Left colon (tissue), 2 donors: Measurements from ENCODE around the gene SAP30BP. TPM values are rescaled to one million over a fixed set of nuclear protein-coding genes. Genes with fewer than 3 reads are reported as not detected.
A peak's percentile ranks its signal among the peaks of the same experiment; 100 is the strongest.

ENCODE experiments used
- ATAC-seq: fragments of 200-7000 bp; cut with Tn5 transposase; one replicate; pipeline ENCODE4 v1.9.1; 2020; ENCODE audit warnings: mild to moderate bottlenecking, moderate library complexity
- DNase-seq, 2 donors: peaks; one replicate each; pipeline ENCODE4 v3.0.0-alpha.2; 2020
- intact Hi-C, 2 donors: fragments of 100-400 bp; cut with DNase I in 1 of 2; cut with micrococcal nuclease in 1 of 2; formaldehyde crosslinking; loops; one replicate each; pipeline versions ENCODE4 v1.11.2 to v1.14.0; 2022; cut with DNase I, micrococcal nuclease
- long read RNA-seq: library from polyadenylated mRNA; unstranded; transcript quantifications from one replicate; pipeline ENCODE4 v2.0.0, GENCODE V29; 2021
- total RNA-seq, 2 donors: library from RNA; stranded (reverse); fragmentation: NEBNext Ultra II Directional; extraction: Animal tissue kit (Norgen Biotek cat#: 25700); gene quantifications; one replicate each; pipeline ENCODE4 v1.2.1, GENCODE V29; 2021
- donor health status: DM: no; HTN: no; CAD: no.
- donor health status: DM: yes; HTN: yes; CAD: no.

Gene SAP30BP
- 10 to 100 TPM; 72.1 to 72.5 TPM for total RNA-seq
- long read RNA-seq, transcript SAP30BP-225 (11 exons, 2,722 nt): major isoform, 78 of 104 reads
- long read RNA-seq, partial matches to known transcripts: 5 of 104 reads
- long read RNA-seq, other reads (novel, unspliced or antisense): 18 of 104 reads

DNA sequence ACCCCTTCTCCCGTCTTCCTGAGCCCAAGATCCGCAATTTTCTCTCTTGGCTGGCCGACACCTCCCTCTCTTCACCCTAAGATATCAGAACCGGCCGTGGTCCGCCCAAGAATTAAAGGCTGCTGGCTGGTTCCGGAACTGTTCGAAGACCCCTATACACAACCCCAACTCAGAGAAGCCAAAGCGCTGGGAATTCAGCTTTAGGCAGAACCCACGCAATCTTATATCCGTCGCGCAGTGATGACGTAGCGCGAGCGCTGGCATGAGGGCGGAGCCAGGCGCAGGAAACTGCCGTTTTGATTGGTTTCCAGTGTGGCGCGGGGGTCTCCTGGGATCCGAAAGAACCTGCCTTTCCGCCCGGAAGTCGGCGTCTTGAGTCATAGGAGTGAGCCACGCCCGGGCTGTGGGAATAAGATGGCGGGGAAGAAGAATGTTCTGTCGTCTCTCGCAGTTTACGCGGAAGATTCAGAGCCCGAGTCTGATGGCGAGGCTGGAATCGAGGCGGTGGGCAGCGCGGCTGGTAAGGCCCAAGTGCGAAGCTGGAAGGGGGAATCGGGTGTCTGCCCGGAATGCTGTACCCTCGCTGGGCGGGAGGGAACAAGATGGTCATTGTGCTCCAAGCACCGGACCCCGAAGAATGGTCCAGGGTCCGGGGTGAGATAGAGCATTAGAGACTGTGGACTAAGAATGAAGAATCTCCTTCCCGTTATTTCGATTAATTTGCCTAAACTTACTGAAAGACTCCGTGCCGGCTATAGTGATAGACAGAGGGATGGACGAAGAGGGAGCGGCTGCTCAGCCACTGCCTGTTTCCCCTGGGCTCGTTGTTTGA lies at the start of gene SAP30BP, which contains the start of gene RECQL5:
Gene SAP30BP (plus strand): TSS at position 380 of the 832 bp plus-strand sequence. CDS start 35 bp downstream, at position 415.
Gene RECQL5 (minus strand): TSS at position 196 of the 832 bp plus-strand sequence. CDS start 597 bp downstream, outside the sequence.
- DNase-seq (peak; percentile 98 to 99), ATAC-seq (peak; percentile 100)
- intact Hi-C loops: no loop called here

GRCh38 chr17:75617675-75618074 lies 49.5 kb upstream of the SAP30BP start:
- ATAC-seq (no peak), DNase-seq (no peak)
- intact Hi-C loops: no loop called here

DNA sequence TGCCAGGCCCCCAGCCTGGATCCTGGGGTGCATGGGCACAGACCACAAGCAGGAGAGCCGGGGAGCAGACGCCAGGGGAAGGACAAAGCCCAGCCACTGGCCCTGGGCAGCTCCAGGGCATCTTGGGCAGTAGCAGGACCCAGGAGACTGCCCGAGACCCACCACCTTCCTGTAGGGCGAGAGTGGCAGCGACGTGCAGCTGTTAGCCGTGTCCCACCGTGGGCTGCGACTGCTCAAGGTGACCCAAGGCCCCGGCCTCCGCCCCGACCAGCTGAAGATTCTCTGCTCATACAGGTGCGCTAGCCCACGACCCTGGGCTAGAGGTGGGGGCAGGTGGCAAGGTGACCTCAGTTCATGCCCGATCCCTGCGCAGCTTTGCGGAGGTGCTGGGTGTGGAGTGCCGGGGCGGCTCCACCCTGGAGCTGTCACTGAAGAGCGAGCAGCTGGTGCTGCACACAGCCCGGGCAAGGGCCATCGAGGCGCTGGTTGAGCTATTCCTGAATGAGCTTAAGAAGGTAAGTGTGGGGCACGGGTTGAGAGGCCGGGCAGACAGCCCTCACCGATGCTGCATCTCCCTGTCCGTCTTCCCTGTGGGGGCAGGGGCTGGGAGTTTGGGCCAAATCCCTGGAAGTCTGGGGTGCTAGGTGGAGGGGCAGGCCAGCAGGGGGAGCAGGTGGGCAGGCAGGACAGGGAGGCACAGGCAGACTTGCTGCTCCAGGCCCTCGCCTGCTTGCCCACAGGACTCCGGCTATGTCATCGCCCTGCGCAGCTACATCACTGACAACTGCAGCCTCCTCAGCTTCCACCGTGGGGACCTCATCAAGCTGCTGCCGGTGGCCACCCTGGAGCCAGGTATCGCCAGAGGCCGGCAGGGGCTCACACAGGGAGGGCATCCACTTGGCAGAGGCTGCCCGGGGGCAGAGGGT lies 47.4 kb upstream of the SAP30BP start:
- ATAC-seq: no peak
- intact Hi-C loops: no loop called here
- DNase-seq: no peak

DNA sequence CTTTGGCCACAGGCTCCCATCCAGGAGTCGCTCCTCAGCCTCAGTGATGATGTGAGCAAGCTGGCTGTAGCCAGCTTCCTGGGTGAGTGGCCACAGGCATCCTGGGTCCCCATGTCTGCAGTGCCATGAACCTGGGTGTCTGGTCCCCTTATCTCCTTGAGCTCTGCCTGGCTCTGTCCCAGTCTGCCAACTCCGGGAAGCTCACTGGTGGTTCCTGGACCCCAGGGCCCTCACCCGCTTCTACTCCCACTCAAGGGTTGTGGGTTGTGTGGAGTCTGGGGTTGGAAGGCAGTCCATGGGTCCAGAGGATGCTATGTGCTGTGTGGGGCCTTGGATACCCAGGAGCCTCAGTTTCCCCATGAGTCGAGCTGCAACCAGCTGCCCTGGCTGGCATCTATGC lies 45.6 kb upstream of the SAP30BP start:
- ATAC-seq (no peak), DNase-seq (no peak)
- intact Hi-C loops: no loop called here

DNA sequence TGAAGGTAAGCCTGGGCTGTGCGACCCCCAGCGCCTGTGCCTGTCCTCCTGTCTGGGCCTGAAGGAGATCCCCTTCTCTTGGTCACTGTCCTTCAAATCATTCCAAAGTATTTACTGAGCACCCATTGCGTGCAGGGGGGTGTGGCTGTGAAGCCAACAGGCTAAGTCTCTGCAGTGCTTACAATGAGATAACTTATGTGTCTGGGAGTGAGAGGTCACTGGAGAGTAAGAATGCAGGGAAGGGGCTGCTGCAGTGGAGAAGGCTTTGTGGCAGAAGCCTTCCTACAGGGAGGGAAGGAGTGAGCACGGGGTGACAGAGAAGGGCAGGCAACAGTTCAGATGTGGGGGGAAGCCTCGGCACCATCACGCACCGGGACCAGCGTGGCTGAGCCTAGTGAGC lies 45.1 kb upstream of the SAP30BP start:
- DNase-seq (no peak), ATAC-seq (no peak)
- intact Hi-C loops: no loop called here

GRCh38 chr17:75622771-75623273 lies 44.3 kb upstream of the SAP30BP start:
- no peak for DNase-seq
- no peak for ATAC-seq
- intact Hi-C loops: no loop called here

- no peak for DNase-seq
- intact Hi-C loops: no loop called here
- no peak for ATAC-seq
Observed at GRCh38 chr17:75623386-75623785, 43.8 kb upstream of the SAP30BP start.

DNA sequence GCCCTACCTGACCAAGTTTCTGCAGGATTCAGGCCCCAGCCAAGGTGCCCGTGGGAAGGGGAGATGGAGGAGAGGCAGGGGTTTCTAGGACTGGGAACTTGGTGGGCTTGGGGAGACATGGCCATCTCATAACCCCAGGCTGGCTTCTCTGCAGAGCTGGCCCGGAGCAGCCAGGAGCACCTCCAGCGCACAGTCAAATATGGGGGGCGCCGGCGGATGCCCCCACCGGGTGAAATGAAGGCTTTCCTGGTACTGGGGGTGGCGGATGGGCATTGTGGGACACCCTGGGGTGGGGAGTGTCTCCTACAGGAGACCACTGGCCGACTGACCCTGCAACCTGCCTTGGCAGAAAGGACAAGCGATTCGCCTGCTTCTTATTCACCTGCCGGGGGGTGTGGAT lies 43.1 kb upstream of the SAP30BP start:
- DNase-seq: no peak
- intact Hi-C loops: no loop called here
- ATAC-seq: no peak

DNA sequence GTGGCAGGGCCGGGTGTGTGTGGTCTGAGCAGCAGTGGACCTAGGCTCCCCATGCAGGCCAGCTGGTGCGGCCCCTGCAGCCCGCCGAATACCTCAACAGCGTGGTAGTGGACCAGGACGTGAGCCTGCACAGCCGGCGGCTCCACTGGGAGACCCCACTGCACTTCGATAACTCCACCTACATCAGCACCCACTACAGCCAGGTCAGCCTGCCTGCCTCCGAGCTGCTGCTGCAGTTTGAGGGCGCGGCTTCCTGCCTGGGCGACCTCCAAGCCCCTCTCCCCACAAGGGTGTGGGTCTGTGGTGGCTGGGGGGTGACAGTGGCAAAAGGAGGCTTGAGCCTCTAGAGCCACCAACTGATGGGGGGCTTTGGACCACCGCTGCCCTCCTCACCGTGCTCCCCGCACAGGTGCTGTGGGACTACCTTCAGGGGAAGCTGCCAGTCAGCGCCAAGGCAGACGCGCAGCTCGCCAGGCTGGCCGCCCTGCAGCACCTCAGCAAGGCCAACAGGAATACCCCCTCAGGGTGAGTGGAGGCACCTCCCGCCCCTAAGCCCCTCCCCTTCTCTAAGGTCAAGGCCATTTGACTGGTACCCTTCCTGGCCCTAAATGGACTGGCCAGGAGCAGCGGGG lies 42.3 kb upstream of the SAP30BP start:
- no peak for DNase-seq
- no peak for ATAC-seq
- intact Hi-C loops: no loop called here

GRCh38 chr17:75625813-75626486 lies 41.2 kb upstream of the SAP30BP start:
- ATAC-seq (peak; percentile 38), DNase-seq (no peak)
- intact Hi-C loops: no loop called here

DNA sequence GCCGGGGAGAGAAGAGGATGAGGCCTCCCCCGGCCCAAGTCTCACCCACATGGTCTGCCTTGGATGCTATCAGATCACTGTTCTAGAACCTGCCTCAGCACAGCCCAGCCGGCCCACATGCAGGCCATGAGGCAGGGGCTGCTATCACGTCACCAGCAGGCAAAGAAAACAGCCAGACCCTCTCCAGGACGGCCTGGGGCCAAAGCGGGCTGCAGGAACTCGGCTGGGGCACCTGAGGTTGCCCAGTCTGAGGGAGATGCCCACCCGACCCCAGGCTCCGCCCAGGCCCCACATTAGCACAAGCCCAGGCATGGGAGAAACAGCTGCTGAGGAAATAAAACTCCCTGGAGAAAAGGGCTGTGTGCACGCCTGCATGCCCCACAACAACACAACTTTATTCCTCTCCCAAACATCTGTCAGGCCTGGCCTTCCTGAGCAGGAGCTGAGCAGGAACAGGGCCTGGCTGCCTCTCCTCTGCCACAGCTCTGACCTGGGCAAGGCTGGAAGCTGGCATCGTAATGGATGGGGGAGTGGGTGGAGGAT lies 40.6 kb upstream of the SAP30BP start:
- intact Hi-C loops: no loop called here
- no peak for DNase-seq
- no peak for ATAC-seq

GRCh38 chr17:75627094-75627493 lies 40.0 kb upstream of the SAP30BP start:
- intact Hi-C loops: no loop called here
- DNase-seq: no peak
- ATAC-seq: no peak

- ATAC-seq (no peak), DNase-seq (no peak)
- intact Hi-C loops: no loop called here
Observed at GRCh38 chr17:75628425-75628824, 38.7 kb upstream of the SAP30BP start.

DNA sequence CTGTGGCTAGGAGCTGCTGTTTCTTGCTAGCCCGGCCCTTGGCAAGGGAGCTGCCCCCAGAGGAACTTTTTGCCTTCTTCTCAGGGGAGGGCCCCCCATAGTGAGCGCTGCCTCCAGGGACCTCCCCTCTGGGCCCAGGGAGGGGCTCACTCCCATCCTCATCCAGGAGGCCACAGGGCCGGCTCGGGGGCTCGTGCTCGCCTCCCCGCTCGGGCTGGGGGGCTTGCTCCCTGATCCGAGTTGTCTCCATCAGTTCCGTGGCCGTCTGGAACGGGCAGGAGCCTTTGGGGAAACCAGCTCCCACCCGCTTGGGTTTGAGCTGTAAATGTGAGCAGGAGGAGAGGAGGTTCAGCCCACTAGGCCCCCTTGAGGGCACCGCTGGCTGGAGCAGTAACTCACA lies 38.0 kb upstream of the SAP30BP start:
- intact Hi-C loops: no loop called here
- DNase-seq (no peak), ATAC-seq (no peak)

DNA sequence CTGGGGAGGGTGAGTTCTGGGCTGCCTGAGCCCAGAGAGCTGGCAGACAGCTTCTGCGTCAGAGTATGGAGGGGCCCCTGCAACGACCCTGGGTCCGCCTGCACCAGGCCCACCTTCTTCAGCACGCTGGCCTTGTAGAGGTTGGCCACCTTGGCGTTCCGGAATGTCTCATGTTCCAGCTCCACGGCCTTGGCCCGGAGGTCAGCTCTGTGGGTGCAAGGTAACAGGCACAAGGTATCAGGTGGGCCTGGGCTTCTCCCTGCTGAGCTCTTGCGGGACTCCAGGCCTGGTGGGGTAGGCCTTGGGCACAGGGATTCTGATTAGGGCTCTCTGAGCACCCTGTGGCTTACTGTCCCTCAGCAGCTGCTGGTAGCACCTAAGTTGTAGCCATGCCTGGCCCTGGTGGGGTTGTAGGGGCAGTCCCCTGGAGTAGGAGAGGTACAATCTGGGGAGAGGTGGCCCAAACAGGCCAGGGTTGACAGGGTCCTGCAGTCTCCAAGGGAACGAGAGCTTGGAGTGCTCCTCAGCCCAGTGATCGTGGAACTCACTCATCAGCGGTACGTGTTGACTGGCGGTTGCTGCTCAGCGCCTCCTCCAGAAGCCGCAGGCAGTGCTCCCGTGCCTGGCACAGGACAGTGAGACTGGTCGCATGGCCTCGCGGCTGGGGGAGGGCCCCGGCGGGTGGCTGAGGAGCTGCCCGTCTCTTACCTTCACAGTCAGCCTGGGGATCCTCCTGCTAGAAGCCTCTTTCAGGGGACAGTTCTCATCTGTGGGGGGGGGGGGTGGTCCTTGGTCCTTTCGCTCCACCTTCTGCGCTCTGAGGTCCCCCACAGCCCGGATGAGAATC lies 36.8 kb upstream of the SAP30BP start:
- intact Hi-C loops: no loop called here
- DNase-seq (no peak), ATAC-seq (no peak)

GRCh38 chr17:75631353-75631752 lies 35.8 kb upstream of the SAP30BP start:
- DNase-seq: no peak
- intact Hi-C loops: no loop called here
- no peak for ATAC-seq

- DNase-seq (no peak), ATAC-seq (no peak)
- intact Hi-C loops: no loop called here
Observed at GRCh38 chr17:75632428-75632827, 34.7 kb upstream of the SAP30BP start.
